IPS-11a (cell line): ENCODE measurements around the gene H2BK1.

ENCODE experiments used
- H3K4me3 ChIP-seq: one replicate; pipeline ENCODE4 v1.5.1; 2013; ENCODE audit warnings: low read depth, low read length, control low read depth

Gene H2BK1

DNA sequence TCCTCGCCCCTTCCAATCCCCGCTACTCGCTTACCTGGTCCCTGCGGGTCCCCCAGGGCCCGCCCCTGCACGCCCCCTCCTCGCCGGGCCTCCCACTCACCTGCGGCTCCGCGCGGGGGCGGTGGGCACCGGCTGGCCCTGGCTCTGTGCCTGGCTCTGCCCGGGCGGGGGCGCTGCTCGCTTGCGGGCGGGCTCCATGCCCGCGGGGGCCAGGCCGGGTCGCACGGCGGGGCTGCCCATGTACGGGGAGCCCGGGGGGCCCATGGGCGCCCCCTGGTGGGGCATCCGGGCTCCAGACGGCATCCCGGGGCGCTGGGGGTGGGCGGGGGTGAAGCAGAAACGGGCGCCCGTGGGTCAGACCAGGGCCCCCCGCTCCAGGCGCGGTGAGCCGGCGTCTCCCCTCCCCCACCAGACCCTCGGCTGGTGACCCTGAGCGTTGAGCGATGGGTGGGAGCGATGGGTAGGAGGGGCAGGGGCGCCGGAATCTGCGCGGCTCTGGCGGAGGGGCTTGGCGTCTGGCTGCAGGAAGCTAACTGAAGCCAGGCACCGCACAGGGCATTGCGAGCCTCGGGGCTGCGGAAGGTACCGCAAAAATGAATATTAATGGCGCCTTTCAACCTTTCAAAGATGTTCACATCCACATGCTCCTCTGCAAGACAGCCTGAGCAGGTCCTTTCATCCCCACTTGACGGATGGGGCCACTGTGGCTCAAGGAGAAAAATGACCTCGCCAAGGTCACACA is 35.2 kb upstream of the H2BK1 start:
- H3K4me3 ChIP-seq, result peak overlapping the region; percentile 27

DNA sequence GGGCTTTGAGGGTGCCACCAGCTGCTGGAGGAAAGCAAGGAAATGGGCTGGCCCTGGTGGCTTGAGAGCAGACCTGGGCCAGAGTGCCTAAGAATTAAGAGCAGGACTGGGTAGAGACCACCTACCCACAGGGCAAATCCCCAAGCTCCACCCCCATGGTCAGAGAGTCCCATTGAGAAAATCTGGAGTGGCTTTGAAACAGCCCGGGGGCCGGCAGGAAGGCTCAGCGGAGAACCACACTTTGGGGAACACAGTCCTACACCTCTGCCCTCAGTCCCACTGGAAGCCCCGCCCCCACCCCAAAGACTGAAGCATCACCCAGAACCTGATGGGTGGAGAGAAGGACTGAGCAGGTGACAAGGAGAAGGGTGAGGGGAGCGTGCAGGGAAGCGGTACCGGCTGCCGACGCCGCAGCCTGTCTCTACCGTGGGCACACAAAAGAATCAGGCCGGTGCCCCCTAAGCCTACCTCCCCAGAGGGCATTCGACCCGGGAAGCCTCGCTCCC is 34.6 kb upstream of the H2BK1 start:
- peak overlapping the region; percentile 17 for H3K4me3 ChIP-seq

DNA sequence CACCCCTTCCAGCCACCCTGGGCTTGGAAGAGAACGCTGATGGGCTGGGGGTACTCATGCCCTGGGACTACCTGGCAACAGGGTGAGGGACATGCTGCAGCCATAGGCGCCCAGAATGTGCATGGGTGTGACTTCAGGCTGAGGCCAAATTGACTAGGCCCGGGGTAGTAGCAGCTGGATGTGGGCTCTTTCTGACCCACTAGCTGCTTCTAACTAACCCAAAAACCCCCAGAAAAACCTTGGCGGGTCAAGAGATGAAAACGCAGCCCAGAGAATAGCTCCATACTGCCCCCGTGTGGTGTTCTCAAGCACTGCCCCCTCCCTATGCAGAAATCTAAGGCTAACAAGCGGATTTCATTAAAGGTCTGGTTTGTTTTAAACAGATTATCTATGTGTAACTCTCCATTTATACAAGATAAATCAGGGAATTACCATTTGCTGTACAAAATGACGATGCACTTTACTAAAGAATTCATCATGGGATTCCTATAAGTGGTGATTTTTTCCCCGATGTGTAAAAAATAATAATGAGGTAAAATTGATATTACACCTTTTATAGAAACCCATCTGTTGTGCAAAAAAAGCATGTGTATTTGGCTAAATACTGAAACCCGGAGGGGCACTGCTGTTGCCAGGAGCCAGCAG is 34.0 kb upstream of the H2BK1 start:
- H3K4me3 ChIP-seq, result no peak overlapping the region

DNA sequence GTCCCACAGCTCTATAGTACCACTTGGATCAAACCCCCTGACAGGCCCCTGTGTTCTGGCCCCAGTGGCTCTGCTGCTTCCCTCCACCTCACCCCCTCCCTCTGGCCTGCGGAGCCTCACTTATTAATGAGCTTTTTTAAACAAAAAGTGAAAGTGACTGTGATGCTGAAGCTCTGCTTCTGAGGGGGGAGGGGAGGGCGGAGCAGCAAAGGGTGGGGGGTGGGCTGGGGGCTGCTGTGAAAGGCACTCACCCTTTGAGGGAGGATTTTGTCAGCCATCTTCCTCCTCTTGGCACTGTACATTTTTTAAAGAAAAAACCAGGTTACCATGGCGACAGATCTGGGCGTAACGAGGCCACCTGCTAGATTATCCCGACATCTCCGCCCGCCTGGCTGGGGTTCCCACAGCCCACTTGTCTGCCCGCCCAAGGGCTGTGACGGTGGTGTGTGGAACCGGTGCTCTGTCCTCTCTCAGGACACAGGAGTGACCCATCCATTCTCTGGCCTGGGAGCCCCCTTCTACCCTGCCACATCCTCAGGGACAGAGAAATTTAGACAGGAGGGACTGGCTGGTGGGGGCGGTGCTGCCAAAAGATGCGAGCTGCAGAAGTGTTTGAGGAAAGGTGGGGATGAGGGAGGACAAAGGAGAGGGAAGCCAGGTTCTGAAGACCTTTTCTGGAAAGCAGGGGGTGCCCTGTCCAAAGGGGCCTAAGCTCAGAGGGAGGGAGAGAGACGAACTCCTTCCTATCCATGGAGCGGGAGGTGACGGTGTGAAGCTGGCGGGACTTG is 33.3 kb upstream of the H2BK1 start:
- no peak overlapping the region for H3K4me3 ChIP-seq

DNA sequence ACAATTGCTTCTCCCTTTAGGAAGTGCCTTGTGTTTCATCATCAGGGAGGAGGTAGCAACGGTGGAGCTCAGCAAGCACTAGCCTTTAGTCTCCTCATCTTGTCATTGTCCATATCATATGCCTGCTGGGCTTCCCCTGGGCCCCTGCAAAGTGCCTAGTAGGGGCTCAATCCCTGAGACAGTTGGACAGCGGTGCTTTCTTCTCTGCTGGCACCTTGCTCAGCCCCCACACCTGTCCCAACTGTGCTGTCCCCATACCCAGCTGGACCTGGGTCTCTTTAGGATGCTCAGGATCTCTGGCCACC is 32.7 kb upstream of the H2BK1 start:
- H3K4me3 ChIP-seq, result no peak overlapping the region

DNA sequence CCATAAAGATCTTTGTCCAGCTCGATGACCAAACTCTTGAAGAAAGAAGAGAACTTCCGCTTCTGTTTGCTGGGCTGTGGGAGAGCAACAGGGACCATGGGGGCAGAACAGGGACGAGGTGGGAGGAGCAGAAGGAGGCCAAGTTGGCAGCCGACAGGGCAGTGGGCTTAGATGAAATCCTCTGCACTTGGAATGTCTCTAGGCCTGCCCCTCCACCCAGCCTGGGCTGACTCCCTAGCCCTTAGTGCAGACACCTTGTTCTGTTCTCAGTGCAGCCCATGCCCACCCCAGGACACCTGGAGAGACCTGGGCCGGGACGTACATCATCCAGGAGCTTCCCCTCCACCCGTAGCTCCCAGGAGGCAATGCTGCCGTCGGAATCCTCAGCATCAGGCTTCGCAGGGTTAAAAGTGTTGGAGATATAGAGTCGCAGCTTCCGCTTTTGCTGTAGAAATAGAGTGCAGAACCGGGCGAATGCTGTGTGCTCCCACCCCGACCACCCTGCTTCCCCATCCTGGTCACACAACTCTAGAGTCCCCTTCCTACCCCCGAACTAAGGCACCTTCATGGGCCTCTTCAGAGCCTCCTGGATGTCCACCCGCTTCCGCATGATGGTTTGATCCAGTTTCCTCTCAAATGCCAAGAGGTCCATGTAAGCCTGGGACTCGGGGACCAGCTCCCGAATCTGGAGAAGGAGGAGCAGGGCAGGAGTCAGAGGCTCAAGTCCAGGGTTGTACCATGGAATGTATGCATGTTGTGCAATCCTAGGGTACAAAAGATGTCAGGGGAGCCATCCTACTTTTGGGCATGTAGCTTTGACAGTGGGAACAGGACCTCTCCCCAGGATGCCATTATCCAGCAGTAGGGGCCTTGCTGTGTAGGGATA is 32.1 kb upstream of the H2BK1 start:
- H3K4me3 ChIP-seq, result no peak overlapping the region

DNA sequence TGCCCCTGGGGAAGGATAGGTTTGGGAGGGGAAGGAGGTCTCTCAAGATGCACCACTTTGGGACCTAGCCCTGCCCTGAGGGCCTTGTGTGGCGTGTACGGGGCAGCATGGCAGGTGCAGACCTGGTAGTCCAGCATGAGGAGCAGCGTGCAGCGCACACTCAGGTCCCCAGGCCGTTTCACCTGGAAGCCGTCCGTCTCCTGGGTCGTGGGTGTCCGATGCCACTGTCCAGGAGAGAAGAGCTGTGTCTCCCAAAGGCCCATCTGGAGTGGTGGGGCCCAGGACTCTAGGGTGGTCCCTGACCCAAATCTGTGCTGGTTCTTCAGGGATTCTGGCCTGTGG is 31.4 kb upstream of the H2BK1 start:
- H3K4me3 ChIP-seq, result no peak overlapping the region

DNA sequence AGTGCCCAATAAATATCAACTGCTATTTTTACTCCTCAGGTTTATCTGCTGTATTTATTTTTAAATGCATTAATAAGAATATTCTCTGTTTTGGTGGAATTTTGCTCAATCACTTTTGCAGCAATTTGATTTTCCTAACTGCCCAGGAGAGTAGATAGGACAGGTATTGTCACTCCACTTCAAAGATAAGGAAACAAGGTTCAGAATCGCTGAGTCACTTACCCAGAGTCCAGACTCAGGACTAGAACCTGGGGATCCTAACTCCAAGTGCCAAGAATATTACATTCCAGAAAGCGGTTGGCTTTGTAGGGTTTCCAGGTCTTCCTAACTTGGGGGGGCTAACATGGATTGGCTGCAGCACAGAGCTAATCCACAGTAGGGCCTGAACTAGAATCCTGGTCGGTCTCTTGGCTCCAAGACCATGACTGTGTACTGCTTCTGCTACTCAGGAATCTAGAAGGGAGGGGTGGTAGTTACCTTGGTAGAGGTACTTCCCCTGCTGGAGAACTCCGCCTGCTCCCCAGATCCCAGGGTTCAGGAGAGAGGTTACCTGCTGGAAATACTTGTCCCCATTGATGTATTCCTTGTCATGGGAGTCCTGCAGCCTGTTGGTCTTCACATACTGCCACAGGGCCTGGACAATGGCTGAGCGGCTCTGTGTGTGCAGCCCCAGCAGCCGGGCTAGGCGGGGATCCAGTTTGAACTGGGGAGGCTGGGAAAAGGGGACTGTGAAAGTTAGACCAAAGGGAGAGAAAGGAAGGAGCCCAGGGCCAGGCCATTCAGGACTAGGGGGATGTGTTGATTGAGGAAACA is 30.9 kb upstream of the H2BK1 start:
- no peak overlapping the region for H3K4me3 ChIP-seq

DNA sequence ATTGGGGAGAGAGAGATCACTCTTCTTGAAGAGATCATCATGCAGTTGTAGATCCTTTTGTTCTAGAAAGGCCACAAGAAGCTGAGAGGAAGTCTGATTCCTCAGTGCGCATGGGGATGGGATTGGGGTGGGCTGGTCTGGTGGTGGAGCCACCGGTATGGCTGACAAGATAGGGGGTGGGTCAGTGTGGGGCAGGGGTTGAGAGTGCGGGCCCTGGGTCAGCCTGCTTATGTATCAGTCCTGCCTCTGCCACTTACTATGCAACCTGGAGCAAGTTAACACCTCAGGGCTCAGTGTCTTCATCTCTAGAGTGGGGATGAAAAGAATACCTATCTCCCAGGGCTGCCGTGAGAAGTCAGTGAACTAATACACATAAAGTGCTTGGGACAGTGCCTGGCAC is 30.2 kb upstream of the H2BK1 start:
- no peak overlapping the region for H3K4me3 ChIP-seq

DNA sequence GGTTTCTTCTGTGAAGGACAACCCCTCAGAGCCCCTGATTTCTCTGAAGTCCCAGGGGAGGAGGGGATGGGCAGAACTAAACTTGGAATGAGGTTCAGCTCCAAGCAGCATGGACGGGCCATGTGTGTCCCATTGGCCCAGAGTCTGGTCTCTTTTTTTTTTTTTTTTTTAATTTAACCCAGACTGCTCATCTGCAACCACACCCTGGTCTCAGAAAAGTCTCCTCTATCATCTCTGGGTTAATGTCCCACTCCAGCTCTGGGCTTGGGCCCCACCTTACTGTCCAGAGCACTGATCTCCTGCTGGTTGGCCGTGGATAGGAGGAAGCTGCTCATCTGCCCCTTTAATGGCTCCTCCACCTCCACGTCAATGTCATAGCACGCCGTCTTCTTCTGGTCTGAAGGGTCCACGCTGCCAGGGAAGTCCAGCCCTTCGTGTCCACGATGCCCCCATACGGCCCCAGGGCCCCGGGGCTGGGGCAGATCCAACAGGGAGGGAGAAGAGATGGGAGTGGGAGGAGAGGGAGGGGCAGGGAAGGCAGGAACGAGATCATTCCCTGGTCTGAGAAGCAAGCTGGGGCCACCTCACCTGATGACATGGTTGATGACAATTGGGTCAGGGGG is 29.7 kb upstream of the H2BK1 start:
- no peak overlapping the region for H3K4me3 ChIP-seq

DNA sequence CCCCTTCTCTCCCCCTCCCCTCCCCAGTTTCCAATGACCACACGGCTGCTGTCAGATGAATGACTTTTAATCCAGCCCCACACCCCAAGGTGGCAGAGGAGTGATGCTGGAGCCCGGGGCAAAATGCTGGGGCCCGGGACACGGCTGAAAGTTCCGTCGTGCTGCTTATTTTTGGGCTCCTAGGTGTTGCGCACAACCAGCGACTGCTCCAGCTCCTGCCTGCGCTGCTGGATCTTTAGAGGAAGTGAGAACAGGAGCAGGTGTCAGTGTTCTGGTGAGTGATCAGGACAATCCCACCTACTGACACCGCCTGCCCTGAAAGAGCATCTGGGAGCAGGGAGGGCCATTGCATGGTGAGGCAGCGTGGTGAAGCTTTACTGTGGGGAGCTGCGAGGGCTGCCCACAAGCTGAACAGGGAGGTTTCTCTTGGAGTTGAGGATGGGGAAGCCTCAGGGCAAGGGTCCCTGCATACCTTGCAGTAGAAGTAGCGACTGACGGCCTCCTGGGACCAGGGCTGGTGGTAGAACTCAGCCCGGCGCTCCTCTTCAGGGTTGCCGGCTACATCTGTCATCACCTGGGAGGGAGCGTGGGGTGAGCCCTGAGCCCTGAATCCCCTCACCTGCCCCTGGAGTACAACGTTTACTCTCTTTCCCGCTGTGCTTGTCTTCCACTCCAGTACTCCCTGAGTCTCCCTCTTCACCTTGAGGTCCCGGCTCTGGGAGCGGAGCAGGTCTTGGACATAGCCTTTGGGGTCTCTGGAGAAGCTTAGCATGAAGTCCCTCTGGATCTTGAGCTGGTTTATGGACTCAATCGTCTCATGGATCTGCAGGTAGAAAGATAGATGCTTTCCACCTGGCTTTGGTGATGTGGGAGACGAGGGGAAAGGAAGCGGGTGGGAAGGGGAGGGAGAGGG is 28.9 kb upstream of the H2BK1 start:
- H3K4me3 ChIP-seq, result no peak overlapping the region

DNA sequence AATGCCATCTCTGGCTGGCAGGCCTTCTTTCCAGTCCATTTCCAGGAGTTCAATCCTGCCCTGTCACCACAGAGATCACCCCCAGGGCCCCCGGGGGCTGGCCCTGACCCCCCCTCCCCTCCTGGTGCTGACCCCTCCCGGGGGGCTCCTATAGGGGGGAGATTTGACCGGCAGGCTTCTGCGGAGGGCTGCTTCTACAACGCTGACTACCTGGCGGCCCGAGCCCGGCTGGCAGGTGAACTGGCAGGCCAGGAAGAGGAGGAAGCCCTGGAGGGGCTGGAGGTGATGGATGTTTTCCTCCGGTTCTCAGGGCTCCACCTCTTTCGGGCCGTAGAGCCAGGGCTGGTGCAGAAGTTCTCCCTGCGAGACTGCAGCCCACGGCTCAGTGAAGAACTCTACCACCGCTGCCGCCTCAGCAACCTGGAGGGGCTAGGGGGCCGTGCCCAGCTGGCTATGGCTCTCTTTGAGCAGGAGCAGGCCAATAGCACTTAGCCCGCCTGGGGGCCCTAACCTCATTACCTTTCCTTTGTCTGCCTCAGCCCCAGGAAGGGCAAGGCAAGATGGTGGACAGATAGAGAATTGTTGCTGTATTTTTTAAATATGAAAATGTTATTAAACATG is 28.0 kb upstream of the H2BK1 start:
- H3K4me3 ChIP-seq, result no peak overlapping the region

DNA sequence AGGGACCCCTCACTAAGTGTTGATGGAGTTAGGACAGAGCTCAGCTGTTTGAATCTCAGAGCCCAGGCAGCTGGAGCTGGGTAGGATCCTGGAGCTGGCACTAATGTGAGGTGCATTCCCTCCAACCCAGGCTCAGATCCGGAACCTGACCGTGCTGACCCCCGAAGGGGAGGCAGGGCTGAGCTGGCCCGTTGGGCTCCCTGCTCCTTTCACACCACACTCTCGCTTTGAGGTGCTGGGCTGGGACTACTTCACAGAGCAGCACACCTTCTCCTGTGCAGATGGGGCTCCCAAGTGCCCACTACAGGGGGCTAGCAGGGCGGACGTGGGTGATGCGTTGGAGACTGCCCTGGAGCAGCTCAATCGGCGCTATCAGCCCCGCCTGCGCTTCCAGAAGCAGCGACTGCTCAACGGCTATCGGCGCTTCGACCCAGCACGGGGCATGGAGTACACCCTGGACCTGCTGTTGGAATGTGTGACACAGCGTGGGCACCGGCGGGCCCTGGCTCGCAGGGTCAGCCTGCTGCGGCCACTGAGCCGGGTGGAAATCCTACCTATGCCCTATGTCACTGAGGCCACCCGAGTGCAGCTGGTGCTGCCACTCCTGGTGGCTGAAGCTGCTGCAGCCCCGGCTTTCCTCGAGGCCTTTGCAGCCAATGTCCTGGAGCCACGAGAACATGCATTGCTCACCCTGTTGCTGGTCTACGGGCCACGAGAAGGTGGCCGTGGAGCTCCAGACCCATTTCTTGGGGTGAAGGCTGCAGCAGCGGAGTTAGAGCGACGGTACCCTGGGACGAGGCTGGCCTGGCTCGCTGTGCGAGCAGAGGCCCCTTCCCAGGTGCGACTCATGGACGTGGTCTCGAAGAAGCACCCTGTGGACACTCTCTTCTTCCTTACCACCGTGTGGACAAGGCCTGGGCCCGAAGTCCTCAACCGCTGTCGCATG is 27.2 kb upstream of the H2BK1 start:
- no peak overlapping the region for H3K4me3 ChIP-seq

DNA sequence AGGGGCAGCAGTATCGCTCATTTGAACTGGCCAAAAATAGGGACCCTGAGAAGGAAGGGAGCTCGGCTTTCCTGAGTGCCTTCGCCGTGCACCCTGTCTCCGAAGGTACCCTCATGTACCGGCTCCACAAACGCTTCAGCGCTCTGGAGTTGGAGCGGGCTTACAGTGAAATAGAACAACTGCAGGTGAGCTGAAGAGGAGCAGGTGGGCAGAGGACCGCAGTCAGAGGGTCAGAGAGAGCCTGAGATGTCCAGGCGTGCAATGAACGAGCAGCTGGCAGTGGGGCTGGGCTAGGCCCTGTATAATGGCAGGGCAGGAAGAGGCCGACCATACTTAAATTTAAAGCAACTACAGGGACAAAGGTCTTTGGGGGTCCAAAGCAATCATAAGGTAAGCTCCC is 26.1 kb upstream of the H2BK1 start:
- no peak overlapping the region for H3K4me3 ChIP-seq

DNA sequence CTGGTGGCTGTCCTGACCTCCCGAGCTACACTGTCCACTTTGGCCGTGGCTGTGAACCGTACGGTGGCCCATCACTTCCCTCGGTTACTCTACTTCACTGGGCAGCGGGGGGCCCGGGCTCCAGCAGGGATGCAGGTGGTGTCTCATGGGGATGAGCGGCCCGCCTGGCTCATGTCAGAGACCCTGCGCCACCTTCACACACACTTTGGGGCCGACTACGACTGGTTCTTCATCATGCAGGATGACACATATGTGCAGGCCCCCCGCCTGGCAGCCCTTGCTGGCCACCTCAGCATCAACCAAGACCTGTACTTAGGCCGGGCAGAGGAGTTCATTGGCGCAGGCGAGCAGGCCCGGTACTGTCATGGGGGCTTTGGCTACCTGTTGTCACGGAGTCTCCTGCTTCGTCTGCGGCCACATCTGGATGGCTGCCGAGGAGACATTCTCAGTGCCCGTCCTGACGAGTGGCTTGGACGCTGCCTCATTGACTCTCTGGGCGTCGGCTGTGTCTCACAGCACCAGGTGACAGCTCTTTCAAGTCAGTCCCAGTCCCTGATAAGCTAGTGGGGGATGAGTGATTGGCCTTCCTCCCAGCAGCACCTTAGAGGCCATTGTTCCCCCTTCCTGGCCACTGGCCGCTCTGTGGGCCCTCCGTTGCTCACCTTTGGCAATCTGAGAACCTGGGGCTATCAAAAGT is 25.0 kb upstream of the H2BK1 start:
- H3K4me3 ChIP-seq, result no peak overlapping the region

DNA sequence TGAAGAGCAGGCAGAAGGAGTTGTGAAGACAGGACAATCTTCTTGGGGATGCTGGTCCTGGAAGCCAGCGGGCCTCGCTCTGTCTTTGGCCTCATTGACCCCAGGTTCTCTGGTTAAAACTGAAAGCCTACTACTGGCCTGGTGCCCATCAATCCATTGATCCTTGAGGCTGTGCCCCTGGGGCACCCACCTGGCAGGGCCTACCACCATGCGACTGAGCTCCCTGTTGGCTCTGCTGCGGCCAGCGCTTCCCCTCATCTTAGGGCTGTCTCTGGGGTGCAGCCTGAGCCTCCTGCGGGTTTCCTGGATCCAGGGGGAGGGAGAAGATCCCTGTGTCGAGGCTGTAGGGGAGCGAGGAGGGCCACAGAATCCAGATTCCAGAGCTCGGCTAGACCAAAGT is 23.5 kb upstream of the H2BK1 start:
- H3K4me3 ChIP-seq, result no peak overlapping the region
